ENCODE measurements around the gene FARS2.

FARS2 gene

GRCh38 chr6:5665173-5665572 is 403.9 kb downstream of the FARS2 start:
- no peak for DNase-seq (ENCODE audit: extremely low read depth, low read depth)
- no peak overlapping the region for H3K4me3 ChIP-seq (replicated peaks; ENCODE audit: low read depth, low read length)
- no peak for TF ChIP-seq CTCF (IDR thresholded peaks at IDR 0.05; ENCODE audit: low read depth, low read length, missing control alignments)

- H3K4me3 ChIP-seq (replicated peaks; ENCODE audit: low read depth, low read length) = no peak overlapping the region
- TF ChIP-seq CTCF (IDR thresholded peaks at IDR 0.05; ENCODE audit: low read depth, low read length, missing control alignments) = no peak
- no peak for DNase-seq (ENCODE audit: extremely low read depth, low read depth)
Observed at GRCh38 chr6:5665667-5666066, 404.4 kb downstream of the FARS2 start.

- DNase-seq (ENCODE audit: extremely low read depth, low read depth) = no peak
- TF ChIP-seq CTCF (IDR thresholded peaks at IDR 0.05; ENCODE audit: low read depth, low read length, missing control alignments) = no peak
- H3K4me3 ChIP-seq (replicated peaks; ENCODE audit: low read depth, low read length) = no peak overlapping the region
Observed at GRCh38 chr6:5666695-5667094, 405.4 kb downstream of the FARS2 start.

- no peak for DNase-seq (ENCODE audit: extremely low read depth, low read depth)
- TF ChIP-seq CTCF (IDR thresholded peaks at IDR 0.05; ENCODE audit: low read depth, low read length, missing control alignments) = no peak
- H3K4me3 ChIP-seq (replicated peaks; ENCODE audit: low read depth, low read length) = no peak overlapping the region
Observed at GRCh38 chr6:5667737-5668136, 406.4 kb downstream of the FARS2 start.

- H3K4me3 ChIP-seq (replicated peaks; ENCODE audit: low read depth, low read length) = no peak overlapping the region
- no peak for DNase-seq (ENCODE audit: extremely low read depth, low read depth)
- TF ChIP-seq CTCF (IDR thresholded peaks at IDR 0.05; ENCODE audit: low read depth, low read length, missing control alignments) = no peak
Observed at GRCh38 chr6:5670381-5670780, 409.1 kb downstream of the FARS2 start.

- no peak for DNase-seq (ENCODE audit: extremely low read depth, low read depth)
- TF ChIP-seq CTCF (IDR thresholded peaks at IDR 0.05; ENCODE audit: low read depth, low read length, missing control alignments) = no peak
- no peak overlapping the region for H3K4me3 ChIP-seq (replicated peaks; ENCODE audit: low read depth, low read length)
Observed at GRCh38 chr6:5670811-5671561, 409.7 kb downstream of the FARS2 start.
